ENCODE results near the gene SNX4. TPM values are rescaled to one million over a fixed set of nuclear protein-coding genes. Genes with fewer than 3 reads are reported as not detected.
A peak's percentile ranks its signal among the peaks of the same experiment; 100 is the strongest.

SNX4 gene
- total and polyA plus RNA-seq, 5 experiments from 2014 or later = 22.5 to 31.2 (median 24.5) TPM

DNA sequence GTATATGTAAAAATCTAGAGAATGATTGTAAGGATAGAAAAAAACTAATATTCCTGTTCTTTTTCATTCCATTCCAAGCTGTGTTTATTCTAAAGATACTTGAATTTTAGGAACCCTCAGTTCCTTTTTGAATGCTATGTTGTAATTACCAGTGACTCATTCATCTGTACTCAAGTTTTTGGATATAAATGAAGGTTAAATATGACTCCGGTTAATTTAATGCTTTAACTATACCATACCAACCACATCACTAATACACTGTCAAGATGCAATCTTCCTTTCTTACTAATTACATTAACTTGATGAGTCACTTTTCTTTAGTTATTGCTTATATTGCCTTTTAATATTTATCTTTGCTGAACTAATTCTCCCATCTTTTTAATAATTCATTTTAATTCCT is 76.1 kb downstream of the SNX4 start:
- no peak for DNase-seq

DNA sequence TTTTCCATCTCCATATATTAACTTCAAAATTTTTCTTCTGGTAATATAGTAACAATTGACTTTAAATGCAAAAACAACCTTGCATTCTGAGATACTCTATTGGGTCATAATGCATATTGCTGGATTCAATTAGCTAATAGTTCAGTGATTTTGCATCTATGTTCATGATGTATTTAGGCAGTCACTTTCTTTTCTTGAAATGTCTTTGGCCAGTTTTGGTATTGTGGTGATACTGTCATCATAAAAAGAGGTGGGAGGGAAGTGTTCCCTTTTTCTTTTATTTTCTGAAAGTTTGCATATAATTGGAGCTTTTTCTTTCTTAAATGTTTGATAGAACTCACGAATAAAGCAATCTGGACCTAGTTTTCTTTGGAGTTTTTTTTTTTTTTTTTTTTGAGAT is 77.5 kb downstream of the SNX4 start:
- Mint-ChIP-seq H3K27ac (no peak overlapping the region), H3K36me3 (peaks cover 22 to 35% (median 29%) of the 10 kb centered on the region in 3 donors), H3K4me1 (no peaks in the 10 kb centered on the region), H3K27me3 (no peaks in the 10 kb centered on the region), H3K4me3 (no peak overlapping the region), H3K9me3 (peaks cover 0 to 20% (median 2%) of the 10 kb centered on the region in 9 donors)
- POLR2A ChIA-PET = no interaction called here
- DNase-seq (no peak), ATAC-seq (no peak)

More for the DNA sequence above, 76.1 kb downstream of the SNX4 start:
- POLR2A ChIA-PET = no interaction called here
- Mint-ChIP-seq H3K27me3 (no peaks in the 10 kb centered on the region), H3K9me3 (peaks cover 0 to 20% (median 2%) of the 10 kb centered on the region in 9 donors), H3K4me1 (no peaks in the 10 kb centered on the region), H3K4me3 (no peak overlapping the region), H3K27ac (no peak overlapping the region), H3K36me3 (peaks cover 22 to 47% (median 41%) of the 10 kb centered on the region in 3 donors)
- no peak for ATAC-seq

DNA sequence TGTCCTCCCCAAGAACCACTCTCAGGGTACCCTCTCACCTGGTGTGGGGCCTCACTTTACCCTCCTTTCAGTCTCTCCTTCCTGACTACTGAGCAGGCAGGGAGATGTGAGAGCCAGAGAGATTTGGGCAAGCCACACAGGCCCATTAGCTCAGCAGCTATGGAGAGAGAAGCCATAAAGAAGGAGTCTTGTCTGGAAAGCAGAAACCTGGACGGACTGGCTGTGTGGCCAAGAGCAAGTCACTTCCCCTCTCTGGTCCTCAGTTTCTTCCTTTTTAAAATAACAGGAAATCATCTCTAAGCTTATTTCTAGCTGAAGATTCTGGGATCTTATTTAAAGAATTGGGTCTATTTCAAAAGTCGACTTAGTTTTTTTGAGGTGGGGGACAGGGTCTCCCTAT is 79.0 kb downstream of the SNX4 start:
- Mint-ChIP-seq H3K4me3 (no peak overlapping the region), H3K27me3 (no peaks in the 10 kb centered on the region), H3K27ac (peak overlapping the region in 2 of 10 donors; percentile 22 to 49), H3K4me1 (no peaks in the 10 kb centered on the region), H3K36me3 (peaks cover 13 to 22% (median 16%) of the 10 kb centered on the region in 3 donors), H3K9me3 (peaks cover 0 to 15% (median 2%) of the 10 kb centered on the region in 9 donors)
- ATAC-seq (no peak), DNase-seq (no peak)
- POLR2A ChIA-PET = interaction anchor here (1.0 kb wide), 1 partner anchor 446 kb away, joined by 3 read pairs; no protein-coding TSS in a partner anchor

- Mint-ChIP-seq H3K27me3 (no peaks in the 10 kb centered on the region), H3K4me3 (no peak overlapping the region), H3K9me3 (peaks cover 0 to 15% (median 2%) of the 10 kb centered on the region in 9 donors), H3K27ac (peak overlapping the region in 1 of 10 donors; percentile 22), H3K4me1 (no peaks in the 10 kb centered on the region), H3K36me3 (peaks cover 13 to 20% (median 14%) of the 10 kb centered on the region in 3 donors)
- no peak for DNase-seq
- ATAC-seq = no peak
- POLR2A ChIA-PET = interaction anchor here (1.0 kb wide), 1 partner anchor 445 kb away, joined by 3 read pairs; no protein-coding TSS in a partner anchor
Measured at GRCh38 chr3:125440559-125440955, 79.4 kb downstream of the SNX4 start.

DNA sequence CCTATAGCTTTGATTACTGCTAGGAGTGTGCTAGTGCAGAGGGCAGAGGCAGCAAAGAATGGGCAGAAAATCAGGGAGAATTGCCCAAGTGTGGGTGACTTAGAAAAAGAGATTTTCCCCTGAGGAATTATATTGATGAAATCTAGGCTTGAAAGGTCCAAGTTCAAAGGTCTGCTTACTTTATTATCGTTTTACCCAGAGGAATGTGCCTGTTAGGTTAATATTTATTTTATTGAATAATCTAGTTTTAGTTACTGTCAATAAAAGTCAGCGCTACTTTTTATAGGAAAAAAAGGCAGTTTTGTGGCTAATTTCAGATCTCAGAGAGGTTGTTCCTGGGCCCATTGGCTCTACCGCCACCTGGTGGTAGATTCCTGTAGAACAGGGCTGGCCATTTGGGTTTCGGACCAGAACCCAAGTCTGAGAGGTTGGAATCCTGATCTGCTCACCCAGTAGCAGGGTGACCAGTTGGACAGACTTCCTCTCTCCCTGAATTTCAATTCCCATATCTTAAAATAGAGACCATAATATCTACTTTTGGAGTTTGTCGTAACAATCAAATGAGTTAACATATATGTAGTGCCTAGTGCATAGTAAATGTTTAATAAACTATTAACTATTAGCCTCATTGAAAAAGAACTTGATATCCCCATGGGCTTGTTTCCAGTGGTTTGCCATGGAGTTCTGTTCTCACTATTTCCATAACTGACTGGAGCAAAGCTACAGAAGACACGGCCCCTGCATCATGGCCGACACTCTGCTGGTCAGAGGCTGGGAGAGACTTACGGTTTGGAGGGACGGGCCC is 82.2 kb downstream of the SNX4 start:
- DNase-seq = peak; percentile 24 to 79 (median 60)

DNA sequence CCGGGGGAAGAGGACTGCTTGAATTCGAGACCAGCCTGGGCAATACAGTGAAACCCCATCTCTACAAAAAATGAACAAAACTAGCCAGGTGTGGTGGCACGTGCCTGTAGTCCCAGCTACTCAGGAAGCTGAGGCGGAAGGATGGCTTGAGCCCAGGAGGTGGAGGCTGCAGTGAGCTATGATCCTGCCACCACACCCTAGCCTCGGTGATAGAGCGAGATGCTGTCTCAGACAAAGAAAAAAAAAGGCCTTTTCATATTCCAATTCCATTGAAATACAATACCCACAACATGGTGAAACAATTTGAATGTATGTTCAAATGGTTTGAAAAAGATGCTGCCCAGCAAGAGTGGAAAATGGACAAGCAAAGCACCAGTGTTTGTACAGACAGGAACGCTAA is 83.1 kb downstream of the SNX4 start:
- POLR2A ChIA-PET = no interaction called here
- Mint-ChIP-seq H3K27ac (no peak overlapping the region), H3K36me3 (peaks cover 0 to under 1% (median under 1%) of the 10 kb centered on the region in 3 donors), H3K4me1 (no peaks in the 10 kb centered on the region), H3K27me3 (no peaks in the 10 kb centered on the region), H3K9me3 (peaks cover 0 to 2% (median 0%) of the 10 kb centered on the region in 9 donors), H3K4me3 (no peak overlapping the region)
- DNase-seq (no peak), ATAC-seq (no peak)

More for the DNA sequence above, 82.2 kb downstream of the SNX4 start:
- Mint-ChIP-seq H3K4me3 (no peak overlapping the region), H3K4me1 (no peaks in the 10 kb centered on the region), H3K9me3 (peaks cover 0 to 9% (median 2%) of the 10 kb centered on the region in 9 donors), H3K27ac (no peak overlapping the region), H3K27me3 (no peaks in the 10 kb centered on the region), H3K36me3 (peaks cover 5 to 9% (median 8%) of the 10 kb centered on the region in 3 donors)
- peak; percentile 33 to 61 for ATAC-seq
- POLR2A ChIA-PET = no interaction called here

DNA sequence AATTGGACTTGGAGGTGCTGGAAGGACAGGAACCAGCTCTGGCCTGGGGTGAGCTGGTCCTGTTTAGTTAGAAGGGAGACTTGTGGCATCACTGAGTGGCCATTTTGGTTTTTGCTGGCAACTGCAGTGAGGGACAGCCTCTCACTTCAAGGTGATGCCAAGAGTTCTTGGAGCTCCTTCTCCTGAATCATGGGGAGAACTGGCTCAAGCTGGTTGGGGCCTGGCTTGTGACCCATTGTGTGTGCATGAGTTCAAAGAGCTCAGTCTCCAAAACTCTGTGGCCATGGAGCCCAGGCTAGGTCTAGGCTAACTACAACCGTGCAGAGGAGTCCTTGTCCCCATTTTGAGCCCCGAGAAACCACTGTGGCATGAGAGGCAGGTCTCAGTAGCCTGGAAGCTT is 84.8 kb downstream of the SNX4 start:
- Mint-ChIP-seq H3K9me3 (no peaks in the 10 kb centered on the region), H3K27me3 (no peaks in the 10 kb centered on the region), H3K27ac (no peak overlapping the region), H3K4me3 (no peak overlapping the region), H3K4me1 (no peaks in the 10 kb centered on the region), H3K36me3 (no peaks in the 10 kb centered on the region)
- POLR2A ChIA-PET = no interaction called here
- no peak for DNase-seq
- no peak for ATAC-seq

DNA sequence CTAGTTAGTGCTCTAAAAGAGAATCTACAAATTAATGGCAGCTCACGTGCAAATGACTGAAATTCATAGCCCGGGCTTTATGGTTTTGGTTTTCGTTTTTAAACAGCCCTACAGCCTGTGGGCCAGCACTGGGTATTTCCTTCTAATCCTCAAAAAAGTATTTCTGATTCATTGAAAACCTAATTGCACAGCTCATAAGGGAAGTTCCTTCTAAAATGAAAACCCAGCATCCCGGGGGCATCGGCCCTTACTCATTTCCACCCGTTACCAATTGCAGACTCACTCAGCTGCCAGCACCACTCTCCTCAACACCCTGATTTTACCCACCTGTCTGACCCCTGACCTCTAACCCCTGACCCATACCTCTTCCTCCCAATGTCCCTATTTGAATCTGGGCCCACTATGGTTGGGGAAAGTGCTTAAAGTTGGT is 85.4 kb downstream of the SNX4 start:
- Mint-ChIP-seq H3K36me3 (no peaks in the 10 kb centered on the region), H3K27me3 (no peaks in the 10 kb centered on the region), H3K4me3 (no peak overlapping the region), H3K27ac (no peak overlapping the region), H3K4me1 (no peaks in the 10 kb centered on the region), H3K9me3 (no peaks in the 10 kb centered on the region)
- POLR2A ChIA-PET = no interaction called here
- DNase-seq = no peak
- ATAC-seq = no peak

- Mint-ChIP-seq H3K4me3 (no peak overlapping the region), H3K27ac (no peak overlapping the region), H3K9me3 (no peaks in the 10 kb centered on the region), H3K4me1 (no peaks in the 10 kb centered on the region), H3K36me3 (no peaks in the 10 kb centered on the region), H3K27me3 (no peaks in the 10 kb centered on the region)
- no peak for DNase-seq
- ATAC-seq = no peak
- POLR2A ChIA-PET = no interaction called here
Measured at GRCh38 chr3:125433611-125434041, 86.4 kb downstream of the SNX4 start.

GRCh38 chr3:125433091-125433534 is 86.9 kb downstream of the SNX4 start:
- no peak overlapping the region for H3K27ac Mint-ChIP-seq
- DNase-seq (no peak), ATAC-seq (no peak)
- H3K27me3 Mint-ChIP-seq = no peaks in the 10 kb centered on the region
- H3K36me3 Mint-ChIP-seq = no peaks in the 10 kb centered on the region
- POLR2A ChIA-PET = no interaction called here
- no peaks in the 10 kb centered on the region for H3K9me3 Mint-ChIP-seq
- no peaks in the 10 kb centered on the region for H3K4me1 Mint-ChIP-seq
- no peak overlapping the region for H3K4me3 Mint-ChIP-seq

DNA sequence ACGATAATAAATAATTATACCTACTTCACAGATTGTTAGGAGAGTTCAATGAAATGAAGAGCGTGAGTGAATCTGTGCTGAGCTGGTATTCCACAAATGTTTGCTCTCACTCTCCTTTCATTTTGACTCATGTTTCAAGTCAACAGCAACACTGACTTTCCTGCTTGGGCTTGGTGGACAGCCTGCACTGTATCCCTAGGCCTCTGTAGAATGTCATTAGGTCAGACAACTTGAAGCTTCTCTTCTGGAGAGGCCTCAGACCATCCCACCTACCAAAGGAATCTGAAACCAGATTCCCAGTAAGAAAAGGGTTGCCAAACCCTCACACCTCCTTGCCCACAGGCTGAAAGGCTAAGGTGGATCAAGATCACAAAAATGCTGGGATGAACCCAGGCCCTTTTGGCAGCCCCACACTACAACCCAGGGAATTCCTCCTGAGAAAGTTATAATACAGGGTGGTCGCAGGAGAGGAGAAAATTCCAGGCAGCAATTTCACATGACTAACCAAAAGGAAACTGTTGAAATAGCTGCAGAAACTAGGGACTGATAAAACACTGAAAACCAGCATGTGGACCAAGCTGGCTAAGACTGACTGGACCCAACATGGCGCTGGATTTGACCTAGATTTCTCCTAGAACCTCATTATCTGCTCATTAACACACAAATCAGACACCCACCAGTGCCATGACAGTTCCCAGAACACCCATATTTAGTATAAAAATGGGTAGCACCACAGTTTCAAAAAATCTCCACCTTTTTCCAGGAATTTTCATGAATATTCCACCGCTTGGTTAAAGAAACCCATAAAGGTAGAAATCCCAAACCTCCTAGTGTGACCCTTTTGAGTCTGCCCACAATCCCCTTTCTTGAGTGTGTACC is 87.9 kb downstream of the SNX4 start:
- ATAC-seq = no peak

GRCh38 chr3:125431391-125431790 is 88.6 kb downstream of the SNX4 start:
- Mint-ChIP-seq H3K4me1 (no peaks in the 10 kb centered on the region), H3K4me3 (no peak overlapping the region), H3K36me3 (no peaks in the 10 kb centered on the region), H3K27ac (no peak overlapping the region), H3K9me3 (no peaks in the 10 kb centered on the region), H3K27me3 (no peaks in the 10 kb centered on the region)
- DNase-seq (no peak), ATAC-seq (no peak)
- POLR2A ChIA-PET = no interaction called here

More for the DNA sequence above, 87.9 kb downstream of the SNX4 start:
- no peaks in the 10 kb centered on the region for H3K36me3 Mint-ChIP-seq
- H3K4me3 Mint-ChIP-seq = no peak overlapping the region
- H3K27me3 Mint-ChIP-seq = no peaks in the 10 kb centered on the region
- no peaks in the 10 kb centered on the region for H3K4me1 Mint-ChIP-seq
- H3K27ac Mint-ChIP-seq = peak overlapping the region in 1 of 10 donors; percentile 53
- POLR2A ChIA-PET = no interaction called here
- DNase-seq = no peak
- H3K9me3 Mint-ChIP-seq = no peaks in the 10 kb centered on the region

Measured in naive thymus-derived CD8-positive, alpha-beta T cell (primary cell).